ENCODE data around the gene HEXIM2. TPM values are rescaled to one million over a fixed set of nuclear protein-coding genes. Genes with fewer than 3 reads are reported as not detected.

The HEXIM2 gene
- polyA plus RNA-seq, 1 donor (not counting 4 experiments of a cell fraction or from before 2014, with no cell fraction given) = 2.3 TPM

DNA sequence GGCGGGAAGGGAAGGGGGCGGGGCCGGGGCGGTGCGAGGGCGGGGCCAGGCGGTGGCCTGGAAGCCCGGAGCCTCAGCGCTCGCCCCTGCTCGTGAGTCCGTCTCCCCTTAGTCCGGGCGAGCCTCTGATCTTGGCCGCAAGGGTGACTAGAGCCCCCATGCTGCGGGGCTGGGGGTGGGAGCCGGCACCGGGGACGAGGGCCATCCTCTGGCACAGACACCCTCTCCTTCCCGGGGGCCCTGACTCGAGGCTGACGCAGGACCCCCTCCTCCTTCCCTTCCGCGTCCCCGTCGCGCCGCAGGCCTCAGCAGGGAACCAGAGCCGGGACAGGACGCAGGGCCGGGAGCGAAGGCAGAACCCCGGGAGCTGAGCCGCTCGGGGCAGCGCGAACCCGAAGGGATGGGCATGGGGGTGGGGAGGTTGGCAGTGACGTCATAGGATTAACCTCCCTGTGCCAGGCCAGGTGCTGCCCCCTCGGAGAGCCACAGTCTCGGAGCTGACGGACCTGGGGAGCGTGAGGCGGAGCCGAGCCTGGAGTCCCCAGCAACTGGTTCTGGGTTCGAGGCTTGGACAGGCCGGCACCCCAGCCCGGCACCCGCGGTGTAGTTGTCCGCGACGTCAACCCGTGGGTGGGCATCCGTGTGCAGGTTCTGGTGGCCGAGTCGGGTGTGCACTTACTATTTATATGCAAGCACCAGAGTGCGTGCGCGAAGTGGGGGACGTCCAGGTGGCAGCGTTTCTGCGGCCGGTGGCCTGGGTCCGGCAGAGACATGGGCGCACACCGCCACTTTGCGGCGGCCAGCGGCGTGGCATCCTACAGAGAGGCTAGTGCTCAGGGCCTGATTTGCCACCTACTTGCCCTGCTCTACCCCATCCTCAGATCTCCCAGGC is 28.9 kb upstream of the HEXIM2 start:
- no peaks in the 10 kb centered on the region for H3K9me1 ChIP-seq (ENCODE audit: control insufficient read depth, extremely low read depth, insufficient read depth, low read length)
- FAIRE-seq (peak; percentile 59), DNase-seq (ENCODE audit: low read depth, low spot score) (no peak)
- TF ChIP-seq, protein P1, sequence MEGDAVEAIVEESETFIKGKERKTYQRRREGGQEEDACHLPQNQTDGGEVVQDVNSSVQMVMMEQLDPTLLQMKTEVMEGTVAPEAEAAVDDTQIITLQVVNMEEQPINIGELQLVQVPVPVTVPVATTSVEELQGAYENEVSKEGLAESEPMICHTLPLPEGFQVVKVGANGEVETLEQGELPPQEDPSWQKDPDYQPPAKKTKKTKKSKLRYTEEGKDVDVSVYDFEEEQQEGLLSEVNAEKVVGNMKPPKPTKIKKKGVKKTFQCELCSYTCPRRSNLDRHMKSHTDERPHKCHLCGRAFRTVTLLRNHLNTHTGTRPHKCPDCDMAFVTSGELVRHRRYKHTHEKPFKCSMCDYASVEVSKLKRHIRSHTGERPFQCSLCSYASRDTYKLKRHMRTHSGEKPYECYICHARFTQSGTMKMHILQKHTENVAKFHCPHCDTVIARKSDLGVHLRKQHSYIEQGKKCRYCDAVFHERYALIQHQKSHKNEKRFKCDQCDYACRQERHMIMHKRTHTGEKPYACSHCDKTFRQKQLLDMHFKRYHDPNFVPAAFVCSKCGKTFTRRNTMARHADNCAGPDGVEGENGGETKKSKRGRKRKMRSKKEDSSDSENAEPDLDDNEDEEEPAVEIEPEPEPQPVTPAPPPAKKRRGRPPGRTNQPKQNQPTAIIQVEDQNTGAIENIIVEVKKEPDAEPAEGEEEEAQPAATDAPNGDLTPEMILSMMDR (optimal IDR thresholded peaks at IDR 0.05 in 1 of 3, IDR thresholded peaks at IDR 0.05 in 1 of 3, conservative IDR thresholded peaks at IDR 0.05 in 1 of 3; ENCODE audit: extremely low read depth in 1 of 3, insufficient read depth in 2 of 3, low read length in 3 of 3) = peak; percentile 84 to 99 (median 94)
- no peak for TF ChIP-seq EZH2 (IDR thresholded peaks at IDR 0.05; ENCODE audit: low read length)
- peak overlapping the region; percentile 87 for H2AFZ ChIP-seq (ENCODE audit: control insufficient read depth, low read length)
- H3K4me3 ChIP-seq (ENCODE audit: control insufficient read depth in 2 of 3, extremely low read depth in 1 of 3, insufficient read depth in 2 of 3, low read depth in 1 of 3, low read length in 3 of 3) = peak overlapping the region; percentile 77 to 90 (median 79)
- H3K4me2 ChIP-seq (ENCODE audit: control insufficient read depth, extremely low read depth, insufficient read depth, low read depth, low read length) = peak overlapping the region; percentile 94
- H3K27ac ChIP-seq (ENCODE audit: control insufficient read depth, insufficient read depth, low read length) = peak overlapping the region; percentile 72
- H3K79me2 ChIP-seq (ENCODE audit: control insufficient read depth, insufficient read depth, low read length) = peaks cover 33% of the 10 kb centered on the region
- peak overlapping the region; percentile 81 for H3K9ac ChIP-seq (ENCODE audit: control insufficient read depth, extremely low read depth, insufficient read depth, low read length)
- peaks cover 39% of the 10 kb centered on the region for H3K4me1 ChIP-seq (ENCODE audit: control insufficient read depth, extremely low read depth, insufficient read depth, low read length)
- no peaks in the 10 kb centered on the region for H4K20me1 ChIP-seq (ENCODE audit: control insufficient read depth, extremely low read depth, insufficient read depth, low read length)
- dilution Hi-C loops (cut with MboI; ENCODE audit: extremely low pct_ligation_motif_present, low sequenced_read_pairs) = no loop called here
- H3K27me3 ChIP-seq (ENCODE audit: control insufficient read depth, extremely low read depth, insufficient read depth, low read length) = no peaks in the 10 kb centered on the region
- H3K36me3 ChIP-seq (ENCODE audit: control insufficient read depth in 2 of 2, extremely low read depth in 1 of 2, insufficient read depth in 2 of 2, low read length in 2 of 2) = no peaks in the 10 kb centered on the region
- no peaks in the 10 kb centered on the region for H3K9me3 ChIP-seq (ENCODE audit: control insufficient read depth, low read depth, low read length)

DNA sequence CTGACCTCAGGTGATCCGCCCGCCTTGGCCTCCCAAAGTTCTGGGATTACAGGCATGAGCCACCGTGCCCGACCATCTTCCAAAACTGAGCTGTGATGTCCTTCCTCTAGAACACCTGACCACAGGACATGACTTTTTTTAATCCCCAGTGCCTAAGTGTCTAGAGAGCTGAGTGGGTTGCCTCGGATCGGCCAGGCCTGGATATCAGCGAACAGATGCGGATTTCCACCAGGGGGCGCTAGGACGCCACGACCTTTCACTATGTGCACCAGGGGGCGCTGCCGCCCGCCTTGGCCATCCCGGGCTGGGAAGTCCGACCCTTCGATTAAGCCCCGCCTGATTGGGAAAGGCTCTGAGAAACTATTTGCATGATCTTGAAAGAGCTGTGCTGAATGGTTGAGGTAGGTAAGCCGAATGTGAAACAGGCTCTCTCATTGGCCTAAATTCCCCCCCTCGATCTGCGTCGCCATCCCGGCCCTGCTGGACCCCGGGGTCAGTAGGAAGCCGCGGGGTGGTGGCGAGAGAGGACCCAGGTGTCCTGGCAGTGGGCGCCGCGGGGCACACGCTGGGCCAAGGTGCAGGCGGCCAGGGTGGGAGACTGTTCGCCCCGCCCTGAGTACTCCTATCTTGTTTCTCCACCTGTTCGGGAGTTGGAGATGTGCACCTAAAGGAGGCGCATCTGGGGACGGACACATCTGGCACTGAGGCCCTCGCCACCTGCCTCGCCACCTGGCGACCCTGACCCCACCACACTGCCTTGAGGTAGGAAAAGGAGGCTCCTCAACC is 26.3 kb upstream of the HEXIM2 start, which contains the start of gene ACBD4:
ACBD4 (plus strand) TSS at position 496 of the 786 bp plus-strand sequence. CDS start 458 bp downstream, outside the sequence.
- Histone ChIP-seq H3K27me3 (ENCODE audit: control insufficient read depth, extremely low read depth, insufficient read depth, low read length) (no peaks in the 10 kb centered on the region), H3K4me1 (ENCODE audit: control insufficient read depth, extremely low read depth, insufficient read depth, low read length) (peaks cover 22% of the 10 kb centered on the region), H2AFZ (ENCODE audit: control insufficient read depth, low read length) (peak within 1 kb of the TSS; percentile 79), H3K79me2 (ENCODE audit: control insufficient read depth, insufficient read depth, low read length) (peaks cover 14% of the 10 kb centered on the region), H3K27ac (ENCODE audit: control insufficient read depth, insufficient read depth, low read length) (peak within 1 kb of the TSS; percentile 37), H3K9me3 (ENCODE audit: control insufficient read depth, low read depth, low read length) (no peaks in the 10 kb centered on the region), H3K4me3 (ENCODE audit: control insufficient read depth in 2 of 3, extremely low read depth in 1 of 3, insufficient read depth in 2 of 3, low read depth in 1 of 3, low read length in 3 of 3) (peak within 1 kb of the TSS; percentile 50 to 78 (median 76)), H3K36me3 (ENCODE audit: control insufficient read depth in 2 of 2, extremely low read depth in 1 of 2, insufficient read depth in 2 of 2, low read length in 2 of 2) (no peaks in the 10 kb centered on the region), H3K9me1 (ENCODE audit: control insufficient read depth, extremely low read depth, insufficient read depth, low read length) (no peaks in the 10 kb centered on the region), H3K4me2 (ENCODE audit: control insufficient read depth, extremely low read depth, insufficient read depth, low read depth, low read length) (peak within 1 kb of the TSS; percentile 92), H3K9ac (ENCODE audit: control insufficient read depth, extremely low read depth, insufficient read depth, low read length) (peak within 1 kb of the TSS; percentile 55), H4K20me1 (ENCODE audit: control insufficient read depth, extremely low read depth, insufficient read depth, low read length) (no peaks in the 10 kb centered on the region)
- DNase-seq (ENCODE audit: low read depth, low spot score) = no peak
- TF ChIP-seq, protein P1 (optimal IDR thresholded peaks at IDR 0.05 in 1 of 3, IDR thresholded peaks at IDR 0.05 in 1 of 3, conservative IDR thresholded peaks at IDR 0.05 in 1 of 3; ENCODE audit: extremely low read depth in 1 of 3, insufficient read depth in 2 of 3, low read length in 3 of 3) = peak; percentile 100
- no peak for TF ChIP-seq EZH2 (IDR thresholded peaks at IDR 0.05; ENCODE audit: low read length)
- dilution Hi-C loops (cut with MboI; ENCODE audit: extremely low pct_ligation_motif_present, low sequenced_read_pairs) = no loop called here
- FAIRE-seq = peak; percentile 98
